ENCODE data around the gene NCF4.

Gene NCF4

GRCh38 chr22:36858156-36858555 lies 2.6 kb upstream of the NCF4 start:
- no peak overlapping the region for H3K4me3 ChIP-seq (ENCODE audit: low read depth, low read length)
- no peak for TF ChIP-seq CTCF (IDR thresholded peaks at IDR 0.05; ENCODE audit: borderline replicate concordance, insufficient read depth, low read depth, low read length)

- TF ChIP-seq CTCF (IDR thresholded peaks at IDR 0.05; ENCODE audit: borderline replicate concordance, insufficient read depth, low read depth, low read length) = no peak
- H3K4me3 ChIP-seq (ENCODE audit: low read depth, low read length) = no peak overlapping the region
Measured at GRCh38 chr22:36858966-36859365, 1.8 kb upstream of the NCF4 start.

- no peak overlapping the region for H3K4me3 ChIP-seq (ENCODE audit: low read depth, low read length)
Measured at GRCh38 chr22:36860017-36860416, 789 bp upstream of the NCF4 start.

GRCh38 chr22:36860438-36860820 lies 377 bp upstream of the NCF4 start:
- no peak for TF ChIP-seq CTCF (IDR thresholded peaks at IDR 0.05; ENCODE audit: borderline replicate concordance, insufficient read depth, low read depth, low read length)
- H3K4me3 ChIP-seq (ENCODE audit: low read depth, low read length) = no peak overlapping the region

More at GRCh38 chr22:36860017-36860416, 789 bp upstream of the NCF4 start:
- TF ChIP-seq CTCF (IDR thresholded peaks at IDR 0.05; ENCODE audit: borderline replicate concordance, insufficient read depth, low read depth, low read length) = no peak

- H3K4me3 ChIP-seq (ENCODE audit: low read depth, low read length) = peak overlapping the region; percentile 60
- no peak for TF ChIP-seq CTCF (IDR thresholded peaks at IDR 0.05; ENCODE audit: borderline replicate concordance, insufficient read depth, low read depth, low read length)
Measured at GRCh38 chr22:36862251-36863242, 1.7 kb downstream of the NCF4 start.

- no peak for TF ChIP-seq CTCF (IDR thresholded peaks at IDR 0.05; ENCODE audit: borderline replicate concordance, insufficient read depth, low read depth, low read length)
- H3K4me3 ChIP-seq (ENCODE audit: low read depth, low read length) = no peak overlapping the region
Measured at GRCh38 chr22:36863281-36863680, 2.5 kb downstream of the NCF4 start.

- no peak overlapping the region for H3K4me3 ChIP-seq (ENCODE audit: low read depth, low read length)
- TF ChIP-seq CTCF (IDR thresholded peaks at IDR 0.05; ENCODE audit: borderline replicate concordance, insufficient read depth, low read depth, low read length) = no peak
Measured at GRCh38 chr22:36863979-36864378, 3.2 kb downstream of the NCF4 start.

Data from GM12875 (cell line).